Spleen (tissue), 7 donors: Measurements from ENCODE around the gene MMP15.

Source experiments
- CTCF ChIP-seq, 11 experiments: fragments of 200-600 bp in 7 of 11; fragments of 450-650 bp in 4 of 11; sonication (generic) in 4 of 11; IDR thresholded peaks in 8 of 11; conservative IDR thresholded peaks in 3 of 11; 1 replicate in 7 of 11; 2 replicates in 4 of 11; pipeline versions ENCODE4 v1.4.0 to v1.8.0; 2016 to 2021; ENCODE audit warnings: antibody characterized with exemption in 11 of 11, inconsistent platforms in 4 of 11, mild to moderate bottlenecking in 1 of 11
- POLR2A ChIP-seq, 3 donors: fragments of 450-650 bp; IDR thresholded peaks; one replicate each; pipeline ENCODE4 v1.5.1; 2017; ENCODE audit warnings: antibody characterized with exemption in 3 of 3, mild to moderate bottlenecking in 1 of 3
- POLR2AphosphoS5 ChIP-seq, 3 donors: sonication (generic); formaldehyde crosslinking; IDR thresholded peaks; one replicate each; pipeline ENCODE4 v1.5.1; 2017; ENCODE audit warnings: antibody characterized with exemption in 3 of 3
- donor health status: DM: no; HTN: no; CAD: no; lungs with moderate emphysema.
- donor health status: DM: no; HTN: no; CAD: no.
- donor health status: DM: no; HTN: no; CAD: no.

DNA sequence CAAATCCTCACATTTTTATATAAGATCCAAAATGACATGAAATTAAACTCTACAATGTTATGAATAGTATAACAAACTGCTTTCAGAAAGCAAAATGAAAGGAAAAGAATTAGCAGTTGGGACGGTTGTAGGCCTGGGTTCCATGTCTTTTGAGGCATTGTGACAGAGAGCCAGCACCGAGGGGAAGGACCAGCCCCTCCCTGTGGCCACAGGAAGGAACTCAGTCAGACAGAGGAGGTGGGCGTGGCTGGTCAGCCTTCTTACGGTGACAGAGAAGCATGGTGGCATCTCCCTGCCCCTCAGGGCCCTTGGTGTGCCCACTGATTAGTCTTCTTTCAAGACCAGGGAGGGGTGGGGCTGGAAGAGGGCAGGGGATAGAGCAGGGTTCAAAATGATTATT lies 30.8 kb upstream of the MMP15 start:
- TF ChIP-seq CTCF (IDR thresholded peaks at IDR 0.05 in 8 of 11, conservative IDR thresholded peaks at IDR 0.05 in 3 of 11) (peak in 8 of 11 experiments; percentile 30 to 70 (median 52)), POLR2A (IDR thresholded peaks at IDR 0.05) (no peak), POLR2AphosphoS5 (IDR thresholded peaks at IDR 0.05) (peak in 1 of 3 donors; percentile 56)
